ENCODE results near the gene ATP8B2.
"Not testable (repeated sequence)": the region's sequence is repeated elsewhere in the genome, so short reads cannot be mapped to it uniquely, and the experiment has no call there.

ATP8B2 gene

GRCh38 chr1:154325583-154326545 lies 539 bp downstream of the ATP8B2 start:
- DNase-seq, result peak; percentile 25 to 55

GRCh38 chr1:154326546-154327465 lies 1.5 kb downstream of the ATP8B2 start:
- DNase-seq, result no peak

- no peak for DNase-seq
Measured at GRCh38 chr1:154327466-154328317, 2.4 kb downstream of the ATP8B2 start.

GRCh38 chr1:154328318-154329151 lies 3.2 kb downstream of the ATP8B2 start:
- DNase-seq, result peak; percentile 55 to 56

- DNase-seq, result no peak
Measured at GRCh38 chr1:154329152-154329521, 3.8 kb downstream of the ATP8B2 start.

GRCh38 chr1:154329551-154330131 lies 4.3 kb downstream of the ATP8B2 start:
- peak in 1 of 2 donors; percentile 25 for DNase-seq

GRCh38 chr1:154330669-154331068 lies 5.3 kb downstream of the ATP8B2 start:
- DNase-seq, result no peak

GRCh38 chr1:154334079-154335024 lies 9.0 kb downstream of the ATP8B2 start:
- no peak for DNase-seq

GRCh38 chr1:154335025-154335714 lies 9.8 kb downstream of the ATP8B2 start:
- peak; percentile 85 to 96 for DNase-seq

- no peak for DNase-seq
Measured at GRCh38 chr1:154337253-154337894, 12.0 kb downstream of the ATP8B2 start.

GRCh38 chr1:154338875-154339274 lies 13.6 kb downstream of the ATP8B2 start:
- DNase-seq, result no peak

GRCh38 chr1:154341366-154341765 lies 16.0 kb downstream of the ATP8B2 start:
- not testable (repeated sequence) for DNase-seq

GRCh38 chr1:154342132-154342531 lies 16.8 kb downstream of the ATP8B2 start:
- DNase-seq, result no peak

- DNase-seq, result no peak
Measured at GRCh38 chr1:154342836-154343472, 17.6 kb downstream of the ATP8B2 start.

GRCh38 chr1:154344977-154345837 lies 19.9 kb downstream of the ATP8B2 start:
- peak; percentile 31 to 66 for DNase-seq

GRCh38 chr1:154346276-154346917 lies 21.1 kb downstream of the ATP8B2 start:
- peak; percentile 35 to 48 for DNase-seq

GRCh38 chr1:154347961-154348360 lies 22.6 kb downstream of the ATP8B2 start:
- DNase-seq, result peak in 1 of 2 donors; percentile 33
